T-helper 1 cell (primary cell): ENCODE measurements around the gene KBTBD13.
"Not testable (repeated sequence)": the region's sequence is repeated elsewhere in the genome, so short reads cannot be mapped to it uniquely, and the experiment has no call there.

Experiments
- DNase-seq, 5 donors: peaks; one replicate each; pipeline ENCODE4 v3.0.0-alpha.2; 2012 to 2020

Gene KBTBD13

DNA sequence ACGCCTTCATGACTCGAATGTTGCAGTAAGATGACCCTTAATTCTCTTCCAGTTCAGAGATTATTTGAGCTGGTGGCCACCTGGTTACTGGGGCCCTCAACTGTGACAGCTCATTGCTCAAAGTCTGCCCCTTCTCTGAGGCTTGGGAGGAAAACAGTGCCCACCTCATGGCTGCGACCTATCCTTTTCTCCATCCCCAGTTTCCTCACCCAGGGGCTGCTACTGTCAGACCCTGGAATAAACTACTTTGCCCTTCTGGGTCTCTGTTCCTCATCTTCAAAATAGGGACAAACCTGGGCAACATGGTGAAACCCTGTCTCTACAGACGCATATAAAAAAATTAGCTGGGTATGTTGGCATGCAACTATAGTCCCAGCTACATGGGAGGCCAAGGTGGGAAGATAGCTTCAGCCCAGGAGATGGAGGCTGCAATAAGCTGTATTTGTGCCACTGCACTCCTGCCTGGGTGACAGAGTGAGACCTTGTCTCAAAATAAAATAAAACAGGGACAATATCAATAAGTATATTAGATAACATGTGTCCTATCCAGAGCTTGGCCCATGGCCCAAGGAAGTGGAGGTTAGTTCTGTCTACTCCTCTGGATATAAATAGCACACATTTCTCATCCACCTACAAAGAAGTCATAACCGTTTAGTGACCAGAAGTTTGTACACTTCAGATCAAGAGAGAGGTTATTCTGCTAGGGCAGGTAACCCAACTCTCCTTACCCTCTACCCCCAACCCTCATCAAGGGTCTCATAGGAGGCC, 6.6 kb upstream of the KBTBD13 start:
- no peak for DNase-seq

DNA sequence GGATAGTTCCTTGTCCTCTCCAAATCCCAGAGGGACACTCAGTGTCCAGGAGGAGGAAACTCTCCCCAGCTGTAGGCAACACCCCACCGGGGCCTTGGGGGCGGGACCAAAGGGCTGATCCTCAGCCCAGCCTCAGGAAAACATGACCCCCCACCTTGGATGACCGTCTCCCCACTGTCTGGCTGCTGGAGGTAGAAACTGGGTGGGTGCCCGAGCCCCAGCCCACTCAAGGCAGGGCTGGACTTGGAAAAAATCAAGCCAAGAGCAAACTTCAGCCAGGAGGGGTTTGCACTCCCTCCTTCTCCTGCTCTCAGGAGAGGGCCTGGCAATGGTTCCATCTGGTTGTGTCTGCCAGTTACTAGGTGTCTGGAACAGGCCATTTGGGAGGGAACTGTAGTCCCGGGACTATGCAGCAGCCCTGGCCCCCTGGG, 5.2 kb upstream of the KBTBD13 start:
- no peak for DNase-seq

DNA sequence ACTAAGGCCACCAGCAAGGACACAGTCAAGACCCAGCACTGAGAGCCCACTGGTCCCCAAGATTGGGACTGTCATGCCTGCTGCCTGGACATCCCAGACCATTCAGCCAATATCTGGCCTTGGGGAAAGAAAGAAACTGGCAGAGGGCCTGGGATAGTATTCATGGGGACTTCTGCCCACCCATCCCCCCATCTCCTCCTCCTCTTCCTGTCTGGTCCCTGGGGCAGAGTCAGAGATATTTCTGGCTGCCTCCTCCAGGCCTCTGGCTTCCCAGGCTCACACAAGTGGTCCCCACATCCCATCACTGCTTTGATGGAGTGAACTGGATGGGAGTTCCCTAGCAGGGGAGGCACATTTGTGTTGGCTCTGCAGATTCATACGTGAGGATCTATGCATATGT, 4.5 kb upstream of the KBTBD13 start:
- DNase-seq = no peak

DNA sequence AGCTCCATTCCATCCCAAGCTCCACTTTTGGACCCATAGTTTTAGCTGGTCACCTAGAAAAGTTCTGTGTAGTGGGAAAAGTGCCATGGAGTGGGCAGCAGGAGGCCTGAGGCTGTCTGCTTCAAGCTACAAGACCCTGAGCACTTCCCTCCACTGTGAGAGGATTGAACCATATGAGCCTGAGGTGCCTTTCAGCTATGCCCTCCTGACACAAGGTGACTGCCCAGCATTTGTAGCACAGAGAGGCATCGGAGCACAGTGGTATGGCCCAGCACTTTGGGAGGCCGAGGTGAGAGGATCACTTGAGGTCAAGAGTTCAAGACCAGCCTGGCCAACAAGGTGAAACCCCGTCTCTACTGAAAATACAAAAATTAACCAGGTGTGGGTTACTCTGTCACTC, 3.9 kb upstream of the KBTBD13 start:
- no peak for DNase-seq

DNA sequence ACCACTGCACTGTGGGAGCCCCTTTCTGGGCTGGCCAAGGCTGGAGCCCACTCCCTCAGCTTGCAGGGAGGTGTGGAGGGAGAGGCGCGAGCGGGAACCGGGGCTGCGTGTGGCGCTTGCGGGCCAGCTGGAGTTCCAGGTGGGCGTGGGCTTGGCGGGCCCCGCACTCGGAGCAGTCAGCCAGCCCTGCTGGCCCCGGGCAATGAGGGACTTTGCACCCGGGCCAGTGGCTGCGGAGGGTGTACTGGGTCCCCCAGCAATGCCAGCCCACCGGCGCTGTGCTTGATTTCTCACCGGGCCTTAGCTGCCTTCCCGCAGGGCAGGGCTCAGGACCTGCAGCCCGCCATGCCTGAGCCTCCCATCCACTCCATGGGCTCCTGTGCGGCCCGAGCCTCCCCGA, 1.6 kb upstream of the KBTBD13 start:
- DNase-seq = not testable (repeated sequence)

DNA sequence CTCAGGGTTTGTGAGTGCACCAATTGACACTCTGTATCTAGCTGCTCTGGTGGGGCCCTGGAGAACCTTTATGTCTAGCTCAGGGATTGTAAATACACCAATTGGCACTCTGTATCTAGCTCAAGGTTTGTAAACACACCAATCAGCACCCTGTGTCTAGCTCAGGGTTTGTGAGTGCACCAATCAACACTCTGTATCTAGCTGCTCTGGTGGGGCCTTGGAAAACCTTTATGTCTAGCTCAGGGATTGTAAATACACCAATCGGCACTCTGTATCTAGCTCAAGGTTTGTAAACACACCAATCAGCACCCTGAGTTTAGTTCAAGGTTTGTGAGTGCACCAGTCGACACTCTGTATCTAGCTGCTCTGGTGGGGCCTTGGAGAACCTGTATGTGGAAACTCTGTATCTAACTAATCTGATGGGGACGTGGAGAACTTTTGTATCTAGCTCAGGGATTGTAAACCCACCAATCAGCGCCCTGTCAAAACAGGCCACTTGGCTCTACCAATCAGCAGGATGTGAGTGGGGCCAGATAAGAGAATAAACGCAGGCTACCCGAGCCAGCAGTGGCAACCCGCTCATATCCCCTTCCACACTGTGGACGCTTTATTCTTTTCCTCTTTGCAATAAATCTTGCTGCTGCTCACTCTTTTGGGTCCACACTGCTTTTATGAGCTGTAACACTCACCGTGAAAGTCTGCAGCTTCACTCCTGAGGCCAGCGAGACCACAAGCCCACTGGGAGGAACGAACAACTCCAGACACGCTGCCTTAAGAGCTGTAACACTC, 745 bp upstream of the KBTBD13 start:
- DNase-seq = not testable (repeated sequence)

DNA sequence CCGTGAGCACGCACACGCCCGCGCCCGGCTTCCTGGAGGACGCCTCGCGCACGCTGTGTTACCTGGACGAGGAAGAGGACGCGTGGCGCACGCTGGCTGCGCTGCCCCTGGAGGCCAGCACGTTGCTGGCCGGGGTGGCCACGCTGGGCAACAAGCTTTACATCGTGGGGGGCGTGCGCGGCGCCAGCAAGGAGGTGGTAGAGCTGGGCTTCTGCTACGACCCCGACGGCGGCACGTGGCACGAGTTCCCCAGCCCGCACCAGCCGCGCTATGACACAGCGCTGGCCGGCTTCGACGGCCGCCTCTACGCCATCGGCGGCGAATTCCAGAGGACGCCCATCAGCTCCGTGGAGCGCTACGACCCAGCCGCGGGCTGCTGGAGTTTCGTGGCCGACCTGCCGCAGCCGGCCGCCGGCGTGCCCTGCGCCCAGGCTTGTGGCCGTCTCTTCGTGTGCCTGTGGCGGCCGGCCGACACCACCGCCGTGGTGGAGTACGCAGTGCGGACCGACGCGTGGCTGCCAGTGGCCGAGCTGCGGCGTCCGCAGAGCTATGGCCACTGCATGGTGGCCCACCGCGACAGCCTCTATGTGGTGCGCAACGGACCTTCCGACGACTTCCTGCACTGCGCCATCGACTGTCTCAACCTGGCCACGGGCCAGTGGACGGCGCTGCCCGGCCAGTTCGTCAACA, 890 bp downstream of the KBTBD13 start:
- DNase-seq = no peak

DNA sequence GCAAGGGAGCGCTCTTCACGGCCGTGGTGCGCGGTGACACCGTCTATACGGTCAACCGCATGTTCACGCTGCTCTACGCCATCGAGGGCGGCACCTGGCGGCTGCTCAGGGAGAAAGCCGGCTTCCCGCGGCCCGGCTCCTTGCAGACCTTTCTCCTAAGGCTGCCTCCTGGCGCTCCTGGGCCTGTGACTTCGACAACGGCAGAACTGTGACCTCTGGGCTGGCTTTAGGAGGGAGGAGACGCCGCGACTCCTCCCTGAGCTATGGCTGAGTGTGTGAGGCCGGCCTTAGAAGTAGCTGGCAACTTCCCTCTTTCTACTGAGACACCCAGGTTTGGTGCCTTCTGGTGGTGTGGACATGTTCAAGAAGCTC, 1.4 kb downstream of the KBTBD13 start:
- peak in 3 of 5 donors; percentile 26 to 35 (median 35) for DNase-seq

DNA sequence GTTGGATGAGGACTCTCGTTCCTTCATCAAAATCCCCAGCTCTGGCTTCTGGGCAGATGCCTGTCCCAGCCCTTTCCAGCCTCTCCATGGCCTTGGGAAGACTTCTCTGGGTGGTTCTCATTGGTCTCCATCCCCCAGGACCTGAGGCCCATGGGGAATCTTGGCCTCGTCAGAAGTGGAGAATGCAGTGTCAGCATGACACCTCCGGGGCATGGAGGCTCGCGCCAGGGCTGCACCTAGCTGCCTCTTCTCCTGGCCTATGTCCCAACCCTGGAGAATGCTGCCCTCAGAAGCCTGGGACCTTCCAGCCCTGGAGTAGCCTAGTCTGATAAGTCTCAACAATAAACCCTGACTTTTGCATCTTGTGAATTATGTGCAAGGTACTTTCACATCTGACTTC, 3.0 kb downstream of the KBTBD13 start:
- DNase-seq = no peak

DNA sequence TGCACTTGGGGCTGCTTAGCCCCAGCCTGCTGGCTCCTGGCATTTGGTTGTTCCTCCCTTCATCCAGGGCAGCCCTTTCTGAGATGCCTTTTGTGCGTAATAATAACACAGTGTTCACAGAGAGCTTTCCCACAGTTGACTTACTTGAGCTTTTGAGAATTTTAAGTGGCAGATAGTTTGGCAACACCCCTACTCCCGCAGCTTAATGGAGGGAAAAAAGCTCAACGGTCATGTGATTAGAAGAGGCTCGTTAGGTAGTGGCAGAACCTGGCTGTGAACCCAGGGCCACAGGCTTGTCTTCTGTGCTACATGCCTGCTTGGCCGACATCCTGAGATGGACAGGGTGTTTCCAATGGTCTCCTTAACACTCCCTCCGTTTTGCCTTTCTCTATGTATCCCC, 4.7 kb downstream of the KBTBD13 start:
- no peak for DNase-seq

DNA sequence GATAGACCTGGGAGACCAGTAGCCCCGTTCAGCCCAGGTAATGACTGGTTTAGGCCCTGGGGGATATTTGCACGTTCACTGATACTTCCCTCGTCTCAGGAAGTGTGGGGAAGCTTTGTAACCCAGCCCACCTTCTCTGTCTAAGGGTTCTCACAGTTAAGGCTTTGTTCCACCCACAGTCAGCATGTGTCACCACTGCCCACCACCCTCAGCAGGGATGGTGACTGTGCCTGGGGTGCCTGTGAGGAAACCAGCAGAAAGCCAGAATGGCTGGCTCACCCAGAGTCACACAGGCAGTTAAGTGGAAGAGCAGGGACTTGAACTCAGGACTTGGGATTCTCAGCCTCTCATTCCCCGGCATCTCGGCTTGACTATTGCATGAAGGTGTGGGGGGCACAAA, 5.2 kb downstream of the KBTBD13 start:
- DNase-seq = no peak

DNA sequence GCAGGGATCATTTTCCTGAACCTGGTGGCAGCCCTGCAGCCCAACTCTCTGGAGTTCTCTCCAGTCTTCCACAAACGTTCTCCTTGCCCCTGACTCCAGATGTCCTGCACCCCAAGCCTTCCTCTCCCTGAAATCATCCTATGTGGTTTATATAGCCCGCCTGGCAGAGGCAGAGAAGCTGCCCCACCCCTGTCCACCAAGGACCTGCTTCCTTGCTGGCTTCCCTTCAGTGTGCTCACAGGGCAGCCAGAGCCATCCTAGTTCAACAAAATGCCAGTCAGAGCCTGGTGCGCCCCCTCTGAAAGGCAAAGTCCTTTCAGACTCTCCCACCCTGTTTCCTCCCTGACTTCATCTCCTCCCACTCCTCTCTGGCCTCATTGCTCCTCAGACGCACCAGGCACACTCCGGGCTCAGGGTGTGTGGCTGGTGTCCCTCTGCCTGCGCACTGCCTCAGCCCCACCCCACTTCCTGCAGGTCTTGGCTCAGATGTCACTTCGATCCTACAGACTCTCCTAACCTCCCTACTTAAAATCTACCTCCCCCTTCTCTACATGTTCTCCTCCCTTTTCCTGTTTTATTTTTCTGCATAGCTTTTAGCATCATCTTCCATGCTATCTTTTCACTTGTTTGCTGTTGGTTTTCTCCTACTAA, 5.9 kb downstream of the KBTBD13 start:
- peak in 1 of 5 donors; percentile 7 for DNase-seq

DNA sequence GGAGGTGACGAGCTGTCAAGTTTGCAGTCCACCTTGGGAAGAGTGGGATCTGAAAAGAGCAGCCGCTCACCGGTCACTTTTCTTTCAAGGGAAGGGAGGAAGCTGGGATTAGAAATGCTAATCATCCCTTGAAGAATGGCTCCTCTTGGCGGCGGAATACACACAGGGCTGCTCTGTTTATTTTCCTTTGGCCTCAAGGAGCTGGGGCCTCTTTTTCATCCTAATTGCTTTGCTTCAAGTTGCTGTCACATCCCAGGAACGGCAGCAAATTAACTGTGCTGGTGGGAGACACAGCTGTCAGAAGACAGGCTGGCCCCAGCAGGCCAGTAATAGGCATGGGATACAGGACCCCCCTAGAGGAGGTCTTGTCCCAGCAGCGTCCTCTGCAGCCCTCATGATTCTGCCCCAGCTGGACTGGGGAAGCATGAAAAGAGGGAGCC, 6.7 kb downstream of the KBTBD13 start:
- DNase-seq = no peak

DNA sequence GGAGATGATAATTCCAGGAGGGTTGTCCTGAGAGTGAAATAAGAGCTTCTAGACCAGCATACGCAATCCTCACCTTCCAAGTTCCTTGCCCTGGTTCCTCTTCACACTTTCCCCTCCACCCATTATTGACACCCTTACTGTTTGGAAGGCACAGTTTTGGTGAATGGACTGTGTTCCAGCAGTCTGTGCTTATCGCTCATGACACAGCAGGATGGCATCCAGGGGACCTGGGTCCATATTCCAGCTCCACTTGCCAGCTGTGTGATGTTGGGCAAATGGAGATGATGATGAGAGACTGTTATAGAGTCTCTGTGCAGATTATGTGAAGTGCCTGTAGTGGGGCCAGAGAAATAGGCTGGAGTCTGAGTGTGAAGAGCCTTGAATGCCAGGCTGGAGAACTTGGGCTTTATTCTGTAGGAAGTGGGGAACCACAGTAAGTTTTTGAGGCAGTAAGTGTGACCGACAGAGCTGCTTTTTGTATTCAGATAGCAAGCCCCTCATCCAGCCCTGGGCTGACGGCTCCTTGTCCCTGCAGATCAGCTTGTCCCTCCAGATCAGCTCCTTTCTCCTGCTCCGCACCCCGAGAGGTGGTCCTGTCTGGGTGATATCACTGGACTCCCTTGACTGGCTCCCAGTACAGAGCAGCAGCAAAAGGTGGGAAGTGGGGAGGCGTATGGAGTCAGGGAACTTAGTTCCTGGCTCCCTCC, 8.1 kb downstream of the KBTBD13 start:
- no peak for DNase-seq

DNA sequence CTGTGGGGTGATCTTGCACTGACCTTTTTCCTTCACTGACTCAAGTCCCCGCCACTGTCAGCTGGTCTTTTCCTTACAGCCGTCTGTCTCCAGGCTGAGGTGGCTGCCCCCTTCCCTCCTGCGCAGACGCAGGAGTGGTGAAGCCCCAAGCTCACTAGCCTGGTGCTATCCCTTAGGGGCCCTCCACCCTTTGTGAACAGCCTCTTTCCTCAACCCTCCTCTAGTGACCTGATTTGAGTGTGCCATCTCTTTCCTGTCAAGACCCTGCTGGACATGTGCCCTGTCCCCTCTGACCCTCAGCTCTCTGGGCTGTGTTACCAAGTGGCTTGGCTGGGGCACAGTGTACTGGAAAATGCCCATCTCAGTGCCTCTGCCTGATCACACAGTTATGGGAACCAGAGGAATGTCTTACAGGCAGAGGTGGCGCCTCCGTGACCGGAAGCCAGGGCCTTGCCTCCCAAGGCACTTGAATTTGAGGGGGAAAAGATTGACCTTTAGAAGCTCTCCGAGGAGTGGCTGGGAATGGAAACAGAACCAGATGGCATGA, 8.7 kb downstream of the KBTBD13 start:
- DNase-seq = no peak

DNA sequence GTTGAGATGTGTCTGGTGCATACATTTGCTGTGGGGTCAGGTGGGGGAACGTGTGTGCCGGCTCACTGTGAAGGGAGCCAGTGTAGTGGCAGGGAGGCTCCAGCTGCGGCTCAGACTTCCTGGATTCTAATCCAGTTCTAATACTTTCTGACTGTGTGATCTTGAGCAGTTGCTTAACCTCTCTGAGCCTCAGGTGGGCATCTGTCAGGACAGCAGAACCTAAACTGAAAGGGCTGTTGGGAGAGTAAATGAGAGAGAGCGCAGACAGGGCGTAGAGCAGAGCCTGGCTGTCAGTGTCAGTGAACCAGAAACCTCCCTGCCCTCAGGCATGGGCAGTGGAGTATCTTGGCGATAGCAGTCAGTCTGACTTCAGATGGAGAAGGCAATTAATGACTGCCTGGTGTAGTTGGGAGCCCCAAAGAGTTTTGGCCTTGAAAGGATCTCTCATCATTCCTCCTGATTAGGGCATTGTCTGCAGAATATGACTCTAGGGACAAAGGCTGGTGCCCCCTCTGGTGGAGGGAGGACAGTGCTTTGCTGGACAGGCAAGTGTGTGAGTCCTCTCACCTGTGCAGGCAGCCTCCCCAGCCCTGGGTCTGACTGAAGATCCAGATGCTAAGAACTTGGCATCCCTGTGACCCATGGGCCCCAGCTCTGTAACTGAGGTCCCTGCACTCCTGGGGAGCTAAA, 9.6 kb downstream of the KBTBD13 start:
- DNase-seq = no peak

DNA sequence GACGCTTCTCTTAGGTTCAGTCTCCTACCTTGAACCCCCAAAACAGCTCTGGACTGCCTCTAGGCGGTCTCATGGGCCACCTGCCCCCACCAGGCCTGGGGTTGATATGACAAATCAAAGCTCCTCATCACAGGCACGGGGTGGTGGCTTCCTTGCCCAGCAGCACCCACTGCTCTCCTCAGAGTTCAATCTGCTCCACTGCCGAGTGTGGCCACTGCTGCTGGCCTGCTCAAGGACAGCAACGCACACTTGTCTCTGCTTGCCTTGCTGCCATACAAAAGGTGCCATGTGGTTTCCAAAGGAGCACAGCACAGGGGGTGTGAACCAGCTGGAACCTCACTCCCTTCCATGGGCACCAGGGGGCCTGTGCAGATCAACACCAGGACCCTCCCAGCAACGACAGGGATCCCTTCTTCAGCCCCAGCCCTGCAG, 10.2 kb downstream of the KBTBD13 start:
- DNase-seq = no peak

DNA sequence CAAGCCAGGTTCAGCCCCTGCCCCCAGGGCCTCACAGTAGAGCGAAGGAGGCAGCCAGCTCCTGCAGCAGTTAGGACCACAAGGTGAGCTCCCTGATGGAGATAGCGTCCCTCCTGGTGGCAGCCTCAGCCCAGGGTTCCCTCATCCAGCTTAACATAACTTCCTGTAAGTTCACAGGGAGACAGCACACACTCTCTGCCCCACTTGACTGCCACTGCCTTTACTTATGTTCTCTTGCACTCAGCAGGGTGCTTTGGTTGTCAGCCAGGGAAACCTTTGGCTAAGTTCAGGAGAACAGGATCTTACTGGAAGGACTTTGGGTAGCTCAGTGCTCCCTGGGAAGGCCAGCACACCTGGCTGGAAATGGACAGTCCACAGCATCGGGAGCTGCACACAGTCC, 10.9 kb downstream of the KBTBD13 start:
- DNase-seq = no peak

DNA sequence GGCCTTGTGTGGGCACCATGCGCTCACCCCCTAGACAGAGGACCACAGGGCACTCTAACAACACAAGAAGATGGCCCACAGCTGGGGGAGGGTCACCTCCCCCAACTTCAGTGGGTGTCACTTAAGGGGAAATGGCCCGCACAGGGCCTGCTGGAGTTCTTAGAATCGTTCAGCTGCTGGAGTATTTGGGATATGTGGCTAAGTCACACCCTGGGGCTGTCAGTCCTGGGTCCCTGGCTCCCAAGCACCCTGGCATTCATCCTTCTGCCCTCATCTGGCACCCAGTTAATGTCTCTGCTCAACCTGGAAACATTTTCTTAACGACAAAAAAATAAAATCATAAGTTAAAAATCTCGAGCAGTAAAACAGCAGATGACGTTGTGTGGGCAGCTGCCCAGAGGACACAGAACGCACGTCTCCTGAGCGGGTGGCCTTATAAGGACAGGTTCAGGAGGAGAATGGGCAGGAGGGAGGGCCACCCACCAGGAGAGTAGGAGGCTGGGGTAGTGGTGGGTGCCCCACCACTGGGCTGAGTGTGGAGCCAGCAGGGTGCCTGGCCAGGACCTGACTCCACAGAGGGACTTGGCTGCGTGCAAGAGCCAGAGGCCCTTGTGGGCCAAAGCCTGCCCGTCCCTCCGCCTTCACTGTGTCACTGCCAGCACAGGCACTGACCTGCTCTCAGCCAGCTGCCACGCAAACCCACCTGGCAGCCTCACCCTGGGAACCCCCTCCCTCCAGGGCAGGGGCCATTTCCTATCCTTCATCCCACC, 11.5 kb downstream of the KBTBD13 start:
- no peak for DNase-seq

DNA sequence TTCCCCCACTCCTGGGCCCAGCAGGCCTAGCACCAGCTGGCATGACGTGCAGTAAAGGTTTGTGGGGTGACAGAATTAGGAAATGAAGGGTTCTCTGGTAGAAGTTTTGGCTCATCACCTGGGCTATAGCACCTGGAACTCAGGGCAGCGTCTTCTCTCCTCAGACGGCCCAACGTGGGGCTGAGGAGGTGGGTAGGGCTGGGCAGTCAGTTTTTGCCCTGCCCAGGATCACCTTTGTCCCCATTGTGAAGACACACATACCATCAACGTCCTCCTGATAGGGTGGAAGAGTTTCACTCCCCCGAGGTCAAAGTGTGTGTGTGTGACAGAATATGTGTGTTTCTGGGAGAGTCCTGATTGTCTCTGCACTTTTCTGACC, 12.1 kb downstream of the KBTBD13 start:
- DNase-seq = no peak
